HepG2 (cell line): ENCODE measurements around the gene THRB. TPM values are rescaled to one million over a fixed set of nuclear protein-coding genes. Genes with fewer than 3 reads are reported as not detected.

Source experiments
- AGO1 ChIP-seq: fragments of 200-400 bp; formaldehyde crosslinking; IDR thresholded peaks from 2 replicates; pipeline ENCODE4 v1.6.1; 2017; ENCODE audit warnings: mild to moderate bottlenecking, low read depth, low read length, moderate library complexity; ENCODE audit not compliant: poor library complexity, severe bottlenecking
- ARHGAP35 ChIP-seq: sonication (generic); formaldehyde crosslinking; IDR thresholded peaks from 2 replicates; pipeline ENCODE4 v1.9.0; 2022; ENCODE audit warnings: mild to moderate bottlenecking, inconsistent platforms, moderate library complexity, missing genetic modification reagents, borderline replicate concordance
- CBFB ChIP-seq: sonication (generic); formaldehyde crosslinking; IDR thresholded peaks from 2 replicates; pipeline ENCODE4 v1.4.0; 2020; ENCODE audit warnings: missing genetic modification reagents
- FOXA3 ChIP-seq: IDR thresholded peaks from 2 replicates; pipeline ENCODE4 v1.6.1; 2016; ENCODE audit warnings: missing genetic modification reagents, missing compliant biosample characterization
- FOXJ3 ChIP-seq: sonication (generic); formaldehyde crosslinking; IDR thresholded peaks from 2 replicates; pipeline ENCODE4 v1.4.0; 2020; ENCODE audit warnings: missing genetic modification reagents, mild to moderate bottlenecking, borderline replicate concordance
- HDAC1 ChIP-seq: sonication (generic); formaldehyde crosslinking; IDR thresholded peaks from 2 replicates; pipeline ENCODE4 v1.5.1; 2020; ENCODE audit warnings: mild to moderate bottlenecking, missing genetic modification reagents
- MAFF ChIP-seq: IDR thresholded peaks from 2 replicates; pipeline ENCODE4 v1.6.1; 2011; ENCODE audit warnings: low read depth, low read length, improper control_type of control experiment
- NR3C1 ChIP-seq: sonication (generic); formaldehyde crosslinking; IDR thresholded peaks from 2 replicates; pipeline ENCODE4 v1.4.0; 2020; ENCODE audit warnings: missing genetic modification reagents
- PRDM15 ChIP-seq: sonication (generic); formaldehyde crosslinking; IDR thresholded peaks from 2 replicates; pipeline ENCODE4 v1.4.0; 2020; ENCODE audit warnings: missing genetic modification reagents
- SIN3A ChIP-seq: IDR thresholded peaks from 2 replicates; pipeline ENCODE4 v1.6.1; 2011; ENCODE audit warnings: low read depth, mild to moderate bottlenecking, control low read depth, low read length, borderline replicate concordance
- SOX6 ChIP-seq, 2 experiments: fragments of 450-650 bp in 1 of 2; sonication (generic) in 1 of 2; formaldehyde crosslinking in 1 of 2; IDR thresholded peaks; 2 replicates each; pipeline versions ENCODE4 v1.4.0 to v1.6.1; 2017 to 2020; ENCODE audit warnings: antibody characterized with exemption in 1 of 2, mild to moderate bottlenecking in 1 of 2, missing genetic modification reagents in 1 of 2
- TFAP4 ChIP-seq: sonication (generic); IDR thresholded peaks from 2 replicates; pipeline ENCODE4 v1.6.1; 2016; ENCODE audit warnings: low read depth, borderline replicate concordance
- TFDP1 ChIP-seq: IDR thresholded peaks from 2 replicates; pipeline ENCODE4 v1.6.1; 2016; ENCODE audit warnings: missing compliant biosample characterization, missing genetic modification reagents, borderline replicate concordance
- TRIM24 ChIP-seq: sonication (generic); formaldehyde crosslinking; IDR thresholded peaks from 2 replicates; pipeline ENCODE4 v1.8.0; 2022; ENCODE audit warnings: mild to moderate bottlenecking, missing genetic modification reagents
- ZBTB38 ChIP-seq: sonication (generic); formaldehyde crosslinking; IDR thresholded peaks from 2 replicates; pipeline ENCODE4 v1.5.1; 2020; ENCODE audit warnings: mild to moderate bottlenecking, missing genetic modification reagents
- ZNF205 ChIP-seq: IDR thresholded peaks from 2 replicates; pipeline ENCODE4 v1.6.1; 2018; ENCODE audit warnings: missing biosample characterization, missing genetic modification reagents
- ZNF292 ChIP-seq: sonication (generic); formaldehyde crosslinking; IDR thresholded peaks from 2 replicates; pipeline ENCODE4 v1.8.1; 2022; ENCODE audit warnings: mild to moderate bottlenecking, low read depth, missing genetic modification reagents, borderline replicate concordance
- ZNF460 ChIP-seq: sonication (generic); formaldehyde crosslinking; IDR thresholded peaks from 2 replicates; pipeline ENCODE4 v1.5.1; 2020; ENCODE audit warnings: missing genetic modification reagents, mild to moderate bottlenecking, borderline replicate concordance
- ZNF557 ChIP-seq: sonication (generic); formaldehyde crosslinking; IDR thresholded peaks from 2 replicates; pipeline ENCODE4 v1.4.0; 2020; ENCODE audit warnings: missing genetic modification reagents
- ZNF574 ChIP-seq: sonication (generic); formaldehyde crosslinking; IDR thresholded peaks from 2 replicates; pipeline ENCODE4 v1.4.0; 2020; ENCODE audit warnings: missing genetic modification reagents
- polyA plus RNA-seq, 8 experiments: library from polyadenylated mRNA; depleted of rRNA in 3 of 8; stranded (reverse) in 7 of 8; unstranded in 1 of 8; fragments of >200 nt; fragmentation: Illumina TruSeq in 4 of 8; extraction: Trizol in 4 of 8; gene quantifications; 2 replicates each; pipeline versions ENCODE4 v1.2.1 to v1.2.3, GENCODE V29; 2011 to 2016; ENCODE audit warnings: low read depth in 4 of 8, missing spikeins in 1 of 8, mixed read lengths in 1 of 8; ENCODE audit not compliant: insufficient read depth in 1 of 8
- total RNA-seq, 5 experiments: library from RNA; depleted of rRNA; stranded (reverse); fragments of >200 nt; fragmentation: Illumina TruSeq; extraction: Trizol; gene quantifications; 2 replicates each; pipeline ENCODE4 v1.2.3, GENCODE V29; 2016; ENCODE audit warnings: low read depth in 1 of 5

THRB gene
- total and polyA plus RNA-seq, 2 of the 13 experiments (the other 11 are each of a cell fraction or from before 2014, with no cell fraction given): 4.7 to 22.7 TPM

GRCh38 chr3:24493746-24494617 is 668 bp downstream of the THRB start (continued):
- TF ChIP-seq PRDM15 (CRISPR knock-in tag): 0 out of 2 replicates have a peak, but pooled peaks have one; percentile 70
- no peak for TF ChIP-seq NR3C1 (CRISPR knock-in tag)
- peak; percentile 82; the same call in 1 of the 2 replicates for TF ChIP-seq ZNF292
- TF ChIP-seq FOXA3: no peak
- TF ChIP-seq FOXJ3: no peak
- no peak for TF ChIP-seq CBFB (CRISPR knock-in tag)
- 0 out of 2 replicates have a peak, but pooled peaks have one; percentile 60 for TF ChIP-seq ARHGAP35
- peak; percentile 47 for TF ChIP-seq ZNF574 (CRISPR knock-in tag)
- no peak for TF ChIP-seq ZBTB38
- no peak for TF ChIP-seq AGO1
- TF ChIP-seq TFDP1 (CRISPR knock-in tag): 0 out of 2 replicates have a peak, but pooled peaks have one; percentile 8
- peak; percentile 64; the same call in 1 of the 2 replicates for TF ChIP-seq TFAP4
- peak; percentile 68; the same call in 1 of the 2 replicates for TF ChIP-seq ZNF205 (CRISPR knock-in tag)
- peak; percentile 18; the same call in 1 of the 2 replicates for TF ChIP-seq SIN3A
- no peak for TF ChIP-seq ZNF460 (CRISPR knock-in tag)
- no peak for TF ChIP-seq MAFF
- no peak for TF ChIP-seq TRIM24
- 0 out of 2 replicates have a peak, but pooled peaks have one; percentile 55 for TF ChIP-seq HDAC1 (CRISPR knock-in tag)
- no peak for TF ChIP-seq SOX6 (IDR thresholded peaks at IDR 0.05)
- TF ChIP-seq SOX6 (CRISPR knock-in tag; IDR thresholded peaks at IDR 0.05): peak; percentile 32; the same call in 1 of the 2 replicates
- no peak for TF ChIP-seq ZNF557 (CRISPR knock-in tag)
